K562 (cell line): ENCODE results near the gene CCSER1. TPM values are rescaled to one million over a fixed set of nuclear protein-coding genes. Genes with fewer than 3 reads are reported as not detected.

Experiments
- ATAC-seq: fragments of 200-7000 bp; cut with Tn5 transposase; 3 replicates; pipeline ENCODE4 v1.9.1; 2020; ENCODE audit warnings: moderate library complexity
- BruUV-seq: library from RNA; stranded (reverse); fragments of 400-500 nt; replicated peaks from 2 replicates; lab custom pipeline; 2021; lab: Mats Ljungman, UMichigan
- CTCF ChIA-PET: fragments of 300-600 bp; formaldehyde crosslinking; extraction: SDS; loops from one replicate; lab custom pipeline; 2021; ENCODE audit warnings: low intra/inter-chr PET ratio; lab: Yijun Ruan, JAX
- POLR2A ChIA-PET: fragments of 300-600, 350-650 bp; sonication (Branson Sonifier 250); formaldehyde crosslinking; extraction: SDS; loops from one replicate; lab custom pipeline; 2021; ENCODE audit warnings: antibody characterized with exemption, inconsistent platforms; lab: Yijun Ruan, JAX
- DNase-seq, 4 experiments: peaks; one replicate each; pipeline versions ENCODE4 v3.0.0 to v3.0.0-alpha.2; 2011 to 2018; ENCODE audit warnings: low spot score in 3 of 4, mixed read lengths in 3 of 4; ENCODE audit errors: extremely low read depth in 1 of 4
- FAIRE-seq: peaks from 2 replicates; lab custom pipeline; 2011; peaks lifted over from hg19 to GRCh38; lab: Jason Lieb, UNC
- H2AFZ ChIP-seq: 2 replicates; pipeline ENCODE4 v1.6.0; 2011; ENCODE audit warnings: low read depth, low read length, control low read depth, inconsistent platforms
- H3K27ac ChIP-seq: fragments of 200-600 bp; 3 replicates; pipeline ENCODE4 v1.8.0; 2011; ENCODE audit warnings: low read depth, mild to moderate bottlenecking, control low read depth, inconsistent platforms, low read length, moderate library complexity, mixed read lengths; ENCODE audit errors: extremely low read depth
- H3K27me3 ChIP-seq, 2 experiments: fragments of 300-600 bp in 1 of 2; 2 replicates in 1 of 2; 3 replicates in 1 of 2; pipeline versions ENCODE4 v1.6.0 to v1.8.0; 2011; ENCODE audit warnings: inconsistent platforms in 2 of 2, low read length in 2 of 2, mild to moderate bottlenecking in 1 of 2, mixed read lengths in 1 of 2, moderate library complexity in 1 of 2; ENCODE audit not compliant: control insufficient read depth in 2 of 2, insufficient read depth in 2 of 2
- H3K36me3 ChIP-seq: fragments of 300-600 bp; 3 replicates; pipeline ENCODE4 v1.8.0; 2011; ENCODE audit warnings: mild to moderate bottlenecking, low read length, inconsistent platforms; ENCODE audit not compliant: control insufficient read depth, insufficient read depth
- H3K4me1 ChIP-seq, 2 experiments: fragments of 200-600 bp in 1 of 2; replicated peaks in 1 of 2; 2 replicates in 1 of 2; 3 replicates in 1 of 2; pipeline versions ENCODE4 v1.5.1 to v1.8.0; 2011; ENCODE audit warnings: inconsistent platforms in 2 of 2, low read length in 2 of 2, mild to moderate bottlenecking in 1 of 2, mixed read lengths in 1 of 2, moderate library complexity in 1 of 2; ENCODE audit not compliant: control insufficient read depth in 2 of 2, insufficient read depth in 2 of 2
- H3K4me2 ChIP-seq: 2 replicates; pipeline ENCODE4 v1.6.1; 2011; ENCODE audit warnings: low read length, control low read depth, inconsistent platforms, mixed read lengths; ENCODE audit not compliant: insufficient read depth
- H3K4me3 ChIP-seq: fragments of 200-600 bp; sonication (generic), shearing (Covaris generic); 2 replicates; pipeline ENCODE4 v1.5.1; 2016; ENCODE audit warnings: control low read depth, inconsistent platforms
- H3K79me2 ChIP-seq: fragments of 200-600 bp; 3 replicates; pipeline ENCODE4 v1.8.0; 2011; ENCODE audit warnings: low read length, inconsistent platforms; ENCODE audit not compliant: control insufficient read depth, insufficient read depth
- H3K9ac ChIP-seq, 2 experiments: 2 replicates each; pipeline versions ENCODE4 v1.6.0 to v1.6.1; 2011; ENCODE audit warnings: low read depth in 2 of 2, low read length in 2 of 2, control low read depth in 1 of 2, inconsistent platforms in 1 of 2, mild to moderate bottlenecking in 1 of 2, mixed read lengths in 1 of 2; ENCODE audit not compliant: insufficient read depth in 1 of 2
- H3K9me1 ChIP-seq: one replicate; pipeline ENCODE4 v1.6.0; 2011; ENCODE audit warnings: inconsistent platforms, mild to moderate bottlenecking, low read length, moderate library complexity; ENCODE audit not compliant: control insufficient read depth, insufficient read depth
- H3K9me3 ChIP-seq: replicated peaks from 2 replicates; pipeline ENCODE4 v1.5.1; 2011; ENCODE audit warnings: low read depth, low read length, inconsistent platforms; ENCODE audit not compliant: control insufficient read depth, insufficient read depth
- H4K20me1 ChIP-seq: replicated peaks from 2 replicates; pipeline ENCODE4 v1.6.1; 2011; ENCODE audit warnings: low read length, inconsistent platforms, mixed read lengths; ENCODE audit not compliant: control insufficient read depth, insufficient read depth
- BDP1 ChIP-seq: IDR thresholded peaks from 3 replicates; pipeline ENCODE4 v1.6.1; 2011; ENCODE audit not compliant: insufficient read length, insufficient read depth
- CBFA2T3 ChIP-seq: fragments of 450-650 bp; IDR thresholded peaks from 2 replicates; pipeline ENCODE4 v1.6.1; 2017
- ETV6 ChIP-seq, 3 experiments: fragments of 150-350 bp in 1 of 3; sonication (generic) in 1 of 3; formaldehyde crosslinking in 1 of 3; IDR thresholded peaks; 2 replicates each; pipeline versions ENCODE4 v1.6.1 to v1.8.0; 2014 to 2022; ENCODE audit warnings: borderline replicate concordance in 2 of 3, low read depth in 2 of 3, antibody characterized with exemption in 1 of 3, low read length in 1 of 3, mild to moderate bottlenecking in 1 of 3, missing genetic modification reagents in 1 of 3
- GTF2A2 ChIP-seq: IDR thresholded peaks from 2 replicates; pipeline ENCODE4 v1.6.1; 2016; ENCODE audit warnings: mild to moderate bottlenecking, missing genetic modification characterization, missing compliant biosample characterization
- NFXL1 ChIP-seq: fragments of 450-650 bp; formaldehyde crosslinking; IDR thresholded peaks from 2 replicates; pipeline ENCODE4 v1.4.0; 2021; ENCODE audit warnings: mild to moderate bottlenecking
- POU5F1 ChIP-seq: fragments of 150-350 bp; IDR thresholded peaks from 2 replicates; pipeline ENCODE4 v1.6.1; 2014; ENCODE audit warnings: borderline replicate concordance, low read length, low read depth, mild to moderate bottlenecking; ENCODE audit not compliant: partially characterized antibody
- RBM25 ChIP-seq: fragments of 200-400 bp; formaldehyde crosslinking; IDR thresholded peaks from 2 replicates; pipeline ENCODE4 v1.6.1; 2018; ENCODE audit warnings: low read length, low read depth, moderate library complexity; ENCODE audit not compliant: severe bottlenecking
- ZNF12 ChIP-seq: sonication (generic); formaldehyde crosslinking; IDR thresholded peaks from 2 replicates; pipeline ENCODE4 v1.4.0; 2020; ENCODE audit warnings: mild to moderate bottlenecking, missing genetic modification reagents
- ZNF699 ChIP-seq: fragments of 250-450 bp; sonication (Bioruptor Pico); IDR thresholded peaks from 2 replicates; pipeline ENCODE4 v1.8.0; 2021; ENCODE audit warnings: mild to moderate bottlenecking, moderate library complexity; ENCODE audit not compliant: insufficient replicate concordance
- WGBS: fragments of 100-300 bp; shearing (Covaris generic); methylation state at CpG from one replicate; pipeline ENCODE4 v1.1.6; 2016; ENCODE audit warnings: low coverage, mixed read lengths; ENCODE audit not compliant: insufficient coverage; ENCODE audit errors: missing lambda C conversion rate; 5-methylcytosine and 5-hydroxymethylcytosine counted together
- in situ Hi-C: fragments of 300-500 bp; cut with MboI; formaldehyde crosslinking; loops from 4 replicates; pipeline ENCODE4 v1.15.0; 2018; ENCODE audit warnings: inconsistent platforms, mixed read lengths
- intact Hi-C: fragments of 100-400 bp; cut with micrococcal nuclease; formaldehyde crosslinking; loops from 2 replicates; pipeline ENCODE4 v1.14.2; 2022
- polyA plus RNA-seq, 8 experiments: library from polyadenylated mRNA; depleted of rRNA in 4 of 8; stranded (reverse) in 5 of 8; unstranded in 3 of 8; fragments of >200 nt; fragmentation: Nextera tagmentation in 2 of 8; fragmentation: Illumina TruSeq in 1 of 8; extraction: Ambion mirVana in 2 of 8; extraction: Trizol in 1 of 8; gene quantifications; 2 replicates each; pipeline versions ENCODE4 v1.2.1 to v1.2.3, GENCODE V29; 2011 to 2014; ENCODE audit warnings: inconsistent platforms in 1 of 8, missing spikeins in 1 of 8
- total RNA-seq, 7 experiments: library from RNA; depleted of rRNA in 6 of 7; stranded (reverse); fragments of >200 nt in 6 of 7; fragmentation: Illumina TruSeq in 2 of 7; extraction: Trizol in 2 of 7; gene quantifications; 2 replicates each; pipeline versions ENCODE4 v1.2.1 to v1.2.3, GENCODE V29; 2011 to 2021; ENCODE audit warnings: low replicate concordance in 1 of 7
- TF ChIP-seq, protein P1 (sequence below): fragments of 450-650 bp; IDR thresholded peaks from 2 replicates; pipeline ENCODE4 v1.6.1; 2017; ENCODE audit warnings: antibody characterized with exemption, mild to moderate bottlenecking
- TF ChIP-seq, protein P2 (sequence below): fragments of 450-650 bp; formaldehyde crosslinking; IDR thresholded peaks from 2 replicates; pipeline ENCODE4 v1.4.0; 2020; ENCODE audit warnings: mild to moderate bottlenecking, moderate library complexity

The CCSER1 gene
- total and polyA plus RNA-seq, 9 of the 15 experiments (the other 6 are each of a cell fraction or from before 2014, with no cell fraction given) = not detected

GRCh38 chr4:91114386-91114785, 987.2 kb downstream of the CCSER1 start:
- BruUV-seq = no TSS peak
- Histone ChIP-seq H3K4me3 (no peak overlapping the region), H3K36me3 (no peaks in the 10 kb centered on the region), H4K20me1 (no peaks in the 10 kb centered on the region), H3K27ac (no peak overlapping the region), H3K79me2 (no peaks in the 10 kb centered on the region), H2AFZ (no peak overlapping the region), H3K9me1 (no peaks in the 10 kb centered on the region), H3K4me1 (no peaks in the 10 kb centered on the region), H3K27me3 (no peaks in the 10 kb centered on the region), H3K9me3 (no peaks in the 10 kb centered on the region), H3K4me2 (no peak overlapping the region), H3K9ac (no peak overlapping the region)
- intact Hi-C loops = no loop called here
- no peak for DNase-seq
- no peak for ATAC-seq
- in situ Hi-C loops = no loop called here
- CTCF ChIA-PET = no interaction called here
- WGBS = 0% methylated on average over 4 of the region's 4 CpGs
- POLR2A ChIA-PET = no interaction called here
- FAIRE-seq = no peak
- TF ChIP-seq, protein P1, sequence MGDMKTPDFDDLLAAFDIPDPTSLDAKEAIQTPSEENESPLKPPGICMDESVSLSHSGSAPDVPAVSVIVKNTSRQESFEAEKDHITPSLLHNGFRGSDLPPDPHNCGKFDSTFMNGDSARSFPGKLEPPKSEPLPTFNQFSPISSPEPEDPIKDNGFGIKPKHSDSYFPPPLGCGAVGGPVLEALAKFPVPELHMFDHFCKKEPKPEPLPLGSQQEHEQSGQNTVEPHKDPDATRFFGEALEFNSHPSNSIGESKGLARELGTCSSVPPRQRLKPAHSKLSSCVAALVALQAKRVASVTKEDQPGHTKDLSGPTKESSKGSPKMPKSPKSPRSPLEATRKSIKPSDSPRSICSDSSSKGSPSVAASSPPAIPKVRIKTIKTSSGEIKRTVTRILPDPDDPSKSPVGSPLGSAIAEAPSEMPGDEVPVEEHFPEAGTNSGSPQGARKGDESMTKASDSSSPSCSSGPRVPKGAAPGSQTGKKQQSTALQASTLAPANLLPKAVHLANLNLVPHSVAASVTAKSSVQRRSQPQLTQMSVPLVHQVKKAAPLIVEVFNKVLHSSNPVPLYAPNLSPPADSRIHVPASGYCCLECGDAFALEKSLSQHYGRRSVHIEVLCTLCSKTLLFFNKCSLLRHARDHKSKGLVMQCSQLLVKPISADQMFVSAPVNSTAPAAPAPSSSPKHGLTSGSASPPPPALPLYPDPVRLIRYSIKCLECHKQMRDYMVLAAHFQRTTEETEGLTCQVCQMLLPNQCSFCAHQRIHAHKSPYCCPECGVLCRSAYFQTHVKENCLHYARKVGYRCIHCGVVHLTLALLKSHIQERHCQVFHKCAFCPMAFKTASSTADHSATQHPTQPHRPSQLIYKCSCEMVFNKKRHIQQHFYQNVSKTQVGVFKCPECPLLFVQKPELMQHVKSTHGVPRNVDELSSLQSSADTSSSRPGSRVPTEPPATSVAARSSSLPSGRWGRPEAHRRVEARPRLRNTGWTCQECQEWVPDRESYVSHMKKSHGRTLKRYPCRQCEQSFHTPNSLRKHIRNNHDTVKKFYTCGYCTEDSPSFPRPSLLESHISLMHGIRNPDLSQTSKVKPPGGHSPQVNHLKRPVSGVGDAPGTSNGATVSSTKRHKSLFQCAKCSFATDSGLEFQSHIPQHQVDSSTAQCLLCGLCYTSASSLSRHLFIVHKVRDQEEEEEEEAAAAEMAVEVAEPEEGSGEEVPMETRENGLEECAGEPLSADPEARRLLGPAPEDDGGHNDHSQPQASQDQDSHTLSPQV = no peak
- TF ChIP-seq POU5F1 (no peak), NFXL1 (CRISPR knock-in tag) (no peak), ZNF699 (CRISPR knock-in tag) (no peak), ZNF12 (CRISPR knock-in tag) (no peak), RBM25 (no peak), CBFA2T3 (no peak), BDP1 (no peak), ETV6 (IDR thresholded peaks at IDR 0.05; ENCODE audit: borderline replicate concordance in 1 of 2, low read depth in 2 of 2, low read length in 1 of 2) (no peak), ETV6 (CRISPR knock-in tag; IDR thresholded peaks at IDR 0.05; ENCODE audit: borderline replicate concordance) (no peak), GTF2A2 (tag) (no peak)
- TF ChIP-seq, protein P2, sequence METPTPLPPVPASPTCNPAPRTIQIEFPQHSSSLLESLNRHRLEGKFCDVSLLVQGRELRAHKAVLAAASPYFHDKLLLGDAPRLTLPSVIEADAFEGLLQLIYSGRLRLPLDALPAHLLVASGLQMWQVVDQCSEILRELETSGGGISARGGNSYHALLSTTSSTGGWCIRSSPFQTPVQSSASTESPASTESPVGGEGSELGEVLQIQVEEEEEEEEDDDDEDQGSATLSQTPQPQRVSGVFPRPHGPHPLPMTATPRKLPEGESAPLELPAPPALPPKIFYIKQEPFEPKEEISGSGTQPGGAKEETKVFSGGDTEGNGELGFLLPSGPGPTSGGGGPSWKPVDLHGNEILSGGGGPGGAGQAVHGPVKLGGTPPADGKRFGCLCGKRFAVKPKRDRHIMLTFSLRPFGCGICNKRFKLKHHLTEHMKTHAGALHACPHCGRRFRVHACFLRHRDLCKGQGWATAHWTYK (CRISPR knock-in tag) = no peak
